NCI-H1092 (cell line): ENCODE measurements around the gene SMPD4.
"Not testable (repeated sequence)": the region's sequence is repeated elsewhere in the genome, so short reads cannot be mapped to it uniquely, and the experiment has no call there.

Experiments used
- DNase-seq: peaks from one replicate; lab custom pipeline; 2025; lab: John Stamatoyannopoulos, UW

SMPD4 gene

DNA sequence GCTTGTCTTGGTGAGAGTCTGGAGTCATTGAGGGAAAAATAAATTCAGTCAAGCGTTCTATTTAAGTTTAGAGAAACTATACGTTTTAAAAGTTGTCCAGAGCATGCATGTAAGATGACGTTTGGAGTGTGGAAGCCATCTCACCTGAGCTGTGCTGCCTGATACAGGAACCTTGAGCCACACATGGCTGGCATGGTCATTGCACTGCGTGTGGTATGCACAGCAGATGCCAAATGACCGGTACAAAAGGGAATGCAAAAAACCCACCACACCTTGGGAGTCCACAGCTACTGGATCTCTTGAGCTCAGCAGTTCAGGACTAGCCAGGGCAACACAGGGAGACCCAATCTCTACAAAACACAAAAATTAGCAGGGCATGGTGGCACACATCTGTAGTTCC, 5.0 kb upstream of the SMPD4 start:
- DNase-seq: no peak

GRCh38 chr2:130185896-130186295, 4.5 kb upstream of the SMPD4 start:
- DNase-seq: no peak

- DNase-seq: no peak
Measured at GRCh38 chr2:130185436-130185835, 4.0 kb upstream of the SMPD4 start.

- no peak for DNase-seq
Measured at GRCh38 chr2:130183512-130184373, 2.3 kb upstream of the SMPD4 start.

GRCh38 chr2:130182826-130183511, 1.6 kb upstream of the SMPD4 start:
- not testable (repeated sequence) for DNase-seq

- peak; percentile 69 for DNase-seq
Measured at GRCh38 chr2:130181880-130182682, 679 bp upstream of the SMPD4 start, which contains the start of gene MZT2B. TSS of gene MZT2B (plus strand) at chr2:130182262. CDS start at chr2:130182283, 21 bp downstream.

DNA sequence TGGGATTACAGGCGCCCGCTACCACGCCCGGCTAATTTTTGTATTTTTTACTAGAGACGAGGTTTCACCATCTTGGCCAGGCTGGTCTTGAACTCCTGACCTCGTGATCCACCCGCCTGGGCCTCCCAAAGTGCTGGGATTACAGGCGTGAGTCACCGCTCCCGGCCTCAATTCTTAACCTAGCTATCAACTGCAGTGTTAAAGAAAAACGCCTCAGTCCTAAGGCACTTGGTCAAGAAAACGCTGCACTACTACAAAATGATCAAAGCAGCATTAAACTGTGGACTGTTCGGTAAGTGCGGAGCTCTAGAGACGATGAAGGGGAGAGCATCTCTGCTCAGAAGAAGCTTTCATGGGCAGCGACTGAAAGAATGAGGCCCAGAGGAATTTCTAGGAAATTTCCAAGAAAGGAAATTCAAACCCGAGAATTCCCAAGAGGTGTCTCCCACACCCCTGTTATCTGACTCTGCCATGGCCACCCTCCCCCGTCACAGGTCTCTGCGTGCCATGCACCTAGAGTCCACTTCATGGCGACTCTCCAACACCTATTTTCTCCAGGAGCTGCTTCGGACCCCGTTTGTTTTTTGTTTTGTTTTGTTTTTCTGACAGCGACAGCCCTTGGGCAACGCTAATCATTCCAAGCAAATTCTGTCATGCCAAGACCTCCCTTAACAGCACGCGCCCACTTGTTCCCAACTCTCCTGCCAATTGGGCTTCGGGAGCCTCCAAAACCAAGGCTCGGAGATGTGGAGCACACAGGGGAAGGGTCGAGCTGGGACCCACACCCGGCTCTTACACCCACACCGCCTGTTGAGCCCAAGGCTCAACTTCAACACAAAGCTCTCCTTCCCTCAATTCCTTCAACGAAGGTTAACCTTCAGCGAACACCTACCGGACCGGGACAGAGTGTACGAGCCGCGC, 738 bp downstream of the SMPD4 start:
- DNase-seq: not testable (repeated sequence)

GRCh38 chr2:130174866-130175265, 6.5 kb downstream of the SMPD4 start:
- not testable (repeated sequence) for DNase-seq

- DNase-seq: no peak
Measured at GRCh38 chr2:130169896-130170295, 11.5 kb downstream of the SMPD4 start.

DNA sequence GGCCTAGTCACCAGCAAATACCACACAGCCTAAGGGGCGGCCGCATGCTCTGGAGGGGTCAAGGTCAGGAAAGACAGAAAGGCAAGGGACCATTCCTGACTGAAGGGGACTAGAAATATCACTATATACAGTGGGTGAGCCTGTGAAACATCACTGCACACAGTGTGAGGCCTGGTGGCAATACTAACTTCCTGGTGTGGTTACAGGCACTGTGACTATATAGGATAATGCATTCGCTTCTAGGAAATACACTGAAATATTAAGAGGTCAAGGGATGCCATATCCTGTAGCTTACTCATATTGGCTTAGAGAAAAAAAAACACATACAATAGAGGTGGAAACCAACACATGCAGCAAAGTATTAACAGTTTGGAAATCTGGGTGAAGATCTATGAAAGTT, 12.2 kb downstream of the SMPD4 start:
- not testable (repeated sequence) for DNase-seq

DNA sequence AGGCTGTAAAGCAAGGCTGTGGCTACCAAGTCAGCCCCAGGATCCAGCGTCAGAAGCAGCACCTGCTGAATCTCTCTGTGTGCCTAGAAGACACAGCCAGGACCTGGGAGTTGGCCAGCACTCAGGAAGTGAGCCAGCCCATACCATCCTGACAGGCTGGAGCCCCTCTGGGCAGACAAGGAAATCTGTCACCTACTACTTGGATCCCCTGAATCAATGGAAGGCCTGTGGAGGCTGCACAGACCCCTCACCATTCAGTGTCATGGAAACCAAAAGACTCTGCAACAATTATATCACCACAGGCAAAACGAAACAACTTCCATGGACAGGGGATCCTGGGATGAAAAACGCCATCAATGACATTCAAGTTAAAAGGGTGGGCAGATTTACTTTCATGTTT, 14.8 kb downstream of the SMPD4 start:
- not testable (repeated sequence) for DNase-seq

- DNase-seq: no peak
Measured at GRCh38 chr2:130165293-130166016, 15.9 kb downstream of the SMPD4 start.

- DNase-seq: no peak
Measured at GRCh38 chr2:130162968-130163367, 18.4 kb downstream of the SMPD4 start.

- DNase-seq: not testable (repeated sequence)
Measured at GRCh38 chr2:130162486-130162885, 18.9 kb downstream of the SMPD4 start.

- not testable (repeated sequence) for DNase-seq
Measured at GRCh38 chr2:130160838-130161705, 20.3 kb downstream of the SMPD4 start.

DNA sequence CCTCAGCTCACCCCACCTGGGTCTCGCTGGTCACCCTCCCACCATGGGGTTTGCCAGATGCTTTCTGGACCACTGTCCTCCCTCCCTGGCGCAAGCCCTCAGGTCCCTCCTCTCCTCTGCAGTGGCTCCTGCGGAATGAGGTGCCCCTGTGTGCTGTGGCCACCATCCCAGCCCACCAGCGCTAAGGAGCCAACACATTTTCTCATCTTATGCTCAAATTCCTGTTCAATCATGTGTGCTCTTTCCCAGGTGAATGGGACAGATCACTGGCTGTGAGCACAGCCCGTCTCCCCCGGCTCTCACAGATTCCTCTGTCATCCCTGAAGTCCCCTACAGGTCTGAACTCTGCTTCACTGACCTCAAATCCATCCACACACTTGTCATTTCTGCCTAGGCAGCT, 21.3 kb downstream of the SMPD4 start:
- DNase-seq: no peak

DNA sequence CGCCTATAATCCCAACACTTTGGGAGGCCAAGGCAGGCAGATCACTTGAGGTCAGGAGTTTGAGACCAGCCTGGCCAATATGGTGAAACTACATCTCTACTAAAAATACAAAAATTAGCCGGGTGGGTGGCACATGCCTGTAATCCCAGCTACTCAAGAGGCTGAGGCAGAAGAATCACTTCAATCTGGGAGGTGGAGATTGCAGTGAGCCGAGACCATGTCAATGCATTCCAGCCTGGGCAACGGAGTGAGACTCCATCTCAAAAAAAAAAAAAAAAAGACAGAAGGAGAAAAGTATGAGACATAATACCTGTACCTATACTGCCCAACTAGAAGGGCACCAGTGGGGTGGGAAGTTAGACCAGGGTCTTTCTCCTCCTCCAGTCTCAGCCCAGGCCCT, 22.0 kb downstream of the SMPD4 start:
- not testable (repeated sequence) for DNase-seq

DNA sequence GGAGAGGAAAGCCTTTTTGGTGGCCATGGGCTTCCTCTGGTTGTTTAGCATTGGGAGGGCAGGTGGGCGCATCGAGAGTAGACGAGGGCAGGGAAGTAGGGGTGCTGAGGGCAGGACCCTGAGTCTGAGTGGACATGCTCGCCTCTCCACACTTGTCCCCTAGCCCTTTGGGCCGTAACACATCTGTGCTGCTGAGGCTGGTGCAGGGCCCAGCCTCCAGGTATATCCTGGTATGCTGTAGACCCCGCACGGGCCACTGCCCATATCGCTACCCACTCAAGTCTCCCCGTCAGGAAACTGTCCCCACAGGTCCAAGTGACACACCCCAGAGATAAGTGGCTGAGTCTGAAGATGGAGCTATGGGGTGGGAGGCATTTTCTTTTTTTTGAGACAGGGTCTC, 22.8 kb downstream of the SMPD4 start:
- DNase-seq: no peak

- not testable (repeated sequence) for DNase-seq
Measured at GRCh38 chr2:130157825-130158514, 23.4 kb downstream of the SMPD4 start.
